Measurements from ENCODE around the gene ARMC6.
A peak's percentile ranks its signal among the peaks of the same experiment; 100 is the strongest.

Gene ARMC6

DNA sequence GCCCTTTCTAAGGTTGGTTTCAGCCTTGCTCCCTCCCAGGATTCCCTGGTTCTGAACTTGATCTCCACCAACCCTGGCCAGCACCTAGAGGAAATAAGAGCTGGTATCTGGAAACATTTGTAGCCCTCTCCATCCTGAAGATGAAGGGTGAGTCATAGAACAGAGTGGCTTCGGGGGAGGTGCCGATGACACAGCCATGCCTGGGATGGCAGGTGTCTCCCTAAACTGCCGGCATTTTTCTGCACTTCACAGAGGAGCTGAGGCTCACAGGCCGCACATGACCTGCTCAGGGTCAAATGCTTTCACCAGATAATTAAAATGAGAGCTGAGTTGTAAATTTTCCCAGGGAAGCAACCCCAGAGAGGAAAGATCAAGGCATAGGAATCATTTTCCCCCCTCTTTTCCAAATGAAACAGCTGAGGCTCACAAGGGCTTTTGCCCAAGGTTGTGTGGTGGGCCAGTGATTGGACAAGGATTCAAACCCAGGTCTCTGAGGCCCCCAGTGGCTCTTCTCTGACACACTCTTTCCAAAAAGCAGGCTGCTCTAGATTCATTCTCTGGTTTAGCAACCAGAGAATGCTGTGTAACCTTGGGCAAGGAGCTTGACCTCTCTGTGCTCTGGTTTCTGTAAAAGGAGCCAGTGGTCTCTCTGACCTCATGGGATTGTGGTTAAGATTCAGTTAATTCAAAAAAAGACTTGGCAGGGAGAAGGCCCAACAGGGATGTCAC, 29.2 kb downstream of the ARMC6 start:
- H2AFZ ChIP-seq (ENCODE audit: low read depth, low read length, severe bottlenecking): no peak overlapping the region

DNA sequence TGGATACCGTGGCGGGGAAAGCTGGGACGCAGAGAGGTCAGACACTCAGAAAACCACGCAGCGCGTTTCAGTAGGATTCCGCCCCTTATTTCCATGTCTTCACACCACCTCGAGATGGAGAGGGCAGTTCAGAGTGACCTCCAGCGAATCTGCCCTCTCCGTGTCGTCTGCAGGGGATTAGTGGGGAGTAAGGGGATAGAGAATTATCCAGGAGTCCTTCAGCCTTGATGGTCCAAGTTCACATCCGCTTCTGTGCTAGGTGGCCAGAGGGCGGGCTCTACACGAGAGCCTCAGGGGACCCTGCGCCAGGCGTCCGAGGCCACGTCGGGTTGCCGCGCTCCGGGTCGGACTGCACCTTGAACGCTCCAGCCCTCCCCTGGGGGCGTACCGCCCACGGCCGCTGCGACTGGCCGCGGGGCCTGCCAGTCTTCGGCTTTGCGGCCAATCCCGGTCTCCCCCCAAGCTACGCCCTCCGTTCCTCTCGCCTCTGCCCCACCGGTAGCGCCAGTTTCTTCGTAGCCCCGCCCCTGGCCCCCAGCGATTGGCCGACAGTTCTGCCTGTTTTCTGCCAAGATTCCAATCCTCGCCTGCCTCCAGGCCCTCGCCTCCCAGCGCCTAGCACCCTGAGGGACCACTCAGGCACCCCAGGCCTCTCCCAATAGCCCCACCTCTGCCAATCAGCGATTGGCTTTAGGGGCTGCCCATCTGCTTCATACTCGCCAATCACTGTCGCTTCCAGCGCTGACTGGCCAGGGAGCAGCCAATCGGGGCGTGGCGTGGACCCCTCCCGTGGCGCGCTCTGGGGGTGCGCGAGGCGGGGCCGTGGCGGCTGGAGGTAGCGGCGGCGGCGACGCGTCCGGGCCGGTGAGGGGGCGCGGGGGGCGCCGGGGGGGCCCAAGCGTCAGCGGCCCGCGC, 30.0 kb downstream of the ARMC6 start, which contains the start of gene SLC25A42:
Gene SLC25A42 (plus strand): TSS at position 812 of the 915 bp plus-strand sequence. CDS start 32,131 bp downstream, outside the sequence.
- Histone ChIP-seq H3K27me3 (ENCODE audit: low read length) (no peaks in the 10 kb centered on the region), H3K4me3 (ENCODE audit: insufficient read depth, low read length, poor library complexity, severe bottlenecking) (peak within 1 kb of the TSS; percentile 69), H3K79me2 (ENCODE audit: insufficient read depth, low read length) (peaks cover 14% of the 10 kb centered on the region), H3K9me2 (replicated peaks; ENCODE audit: insufficient read depth, low read length) (no peaks in the 10 kb centered on the region), H2AFZ (ENCODE audit: low read depth, low read length, severe bottlenecking) (peak within 1 kb of the TSS; percentile 22), H3K9ac (ENCODE audit: low read length) (peak within 1 kb of the TSS; percentile 70), H3K4me2 (ENCODE audit: low read depth, low read length, poor library complexity, severe bottlenecking) (peak within 1 kb of the TSS; percentile 88), H3K9me3 (ENCODE audit: insufficient read depth, low read length) (no peaks in the 10 kb centered on the region), H4K20me1 (ENCODE audit: low read depth, low read length) (no peaks in the 10 kb centered on the region), H3K27ac (ENCODE audit: low read depth, low read length) (peak within 1 kb of the TSS; percentile 68), H3F3A (ENCODE audit: insufficient read depth) (peaks cover 17% of the 10 kb centered on the region; the same call in 1 of the 2 replicates), H3K36me3 (ENCODE audit: low read length) (no peaks in the 10 kb centered on the region)
- TF ChIP-seq CTCF (IDR thresholded peaks at IDR 0.05; ENCODE audit: insufficient read depth, low read length, poor library complexity, severe bottlenecking) (no peak), EZH2phosphoT487 (conservative IDR thresholded peaks at IDR 0.05; ENCODE audit: low read length) (no peak)

More for the DNA sequence above, 29.2 kb downstream of the ARMC6 start:
- TF ChIP-seq EZH2phosphoT487 (conservative IDR thresholded peaks at IDR 0.05; ENCODE audit: low read length) (no peak), CTCF (IDR thresholded peaks at IDR 0.05; ENCODE audit: insufficient read depth, low read length, poor library complexity, severe bottlenecking) (no peak)
- no peaks in the 10 kb centered on the region for H3K9me3 ChIP-seq (ENCODE audit: insufficient read depth, low read length)
- H3K79me2 ChIP-seq (ENCODE audit: insufficient read depth, low read length): peaks cover 11% of the 10 kb centered on the region
- H3K9ac ChIP-seq (ENCODE audit: low read length): peak overlapping the region; percentile 70
- no peaks in the 10 kb centered on the region for H3K27me3 ChIP-seq (ENCODE audit: low read length)
- H3K36me3 ChIP-seq (ENCODE audit: low read length): no peaks in the 10 kb centered on the region
- H4K20me1 ChIP-seq (ENCODE audit: low read depth, low read length): no peaks in the 10 kb centered on the region
- peaks cover 17% of the 10 kb centered on the region; the same call in 1 of the 2 replicates for H3F3A ChIP-seq (ENCODE audit: insufficient read depth)
- H3K27ac ChIP-seq (ENCODE audit: low read depth, low read length): peak overlapping the region; percentile 68
- no peaks in the 10 kb centered on the region for H3K9me2 ChIP-seq (replicated peaks; ENCODE audit: insufficient read depth, low read length)
- peak overlapping the region; percentile 77 for H3K4me2 ChIP-seq (ENCODE audit: low read depth, low read length, poor library complexity, severe bottlenecking)
- peak overlapping the region; percentile 55 for H3K4me3 ChIP-seq (ENCODE audit: insufficient read depth, low read length, poor library complexity, severe bottlenecking)

DNA sequence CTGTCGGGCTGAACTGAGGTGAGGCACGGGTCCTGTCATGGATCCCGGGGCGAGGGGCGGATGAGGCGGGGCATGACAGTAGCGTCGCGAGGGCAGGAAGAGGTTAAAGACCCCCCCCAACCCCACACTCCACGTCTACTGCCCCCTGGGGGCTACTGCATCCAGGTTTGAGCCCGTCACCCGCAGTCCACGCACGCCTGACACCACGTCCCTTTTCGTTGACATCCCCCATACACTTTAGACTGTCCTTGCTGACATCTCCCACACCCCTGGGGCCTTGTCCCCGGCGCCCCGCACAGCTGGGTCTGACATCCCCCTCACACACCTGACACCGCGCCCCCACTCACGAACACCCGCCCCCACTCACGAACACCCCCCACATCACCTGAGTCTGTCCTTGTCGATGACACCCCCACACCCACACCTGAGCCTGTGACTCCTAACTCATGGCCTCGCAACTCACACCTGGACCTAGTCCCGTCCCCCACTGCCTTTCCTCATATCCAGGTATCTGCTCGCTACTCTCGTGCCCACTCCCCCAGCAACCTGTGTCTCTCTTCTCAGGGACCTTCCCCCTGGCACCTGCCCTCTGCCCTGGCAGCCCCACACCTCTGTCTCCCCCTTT, 30.8 kb downstream of the ARMC6 start:
- H3K27me3 ChIP-seq (ENCODE audit: low read length): no peaks in the 10 kb centered on the region
- peak overlapping the region; percentile 62 for H3K9ac ChIP-seq (ENCODE audit: low read length)
- no peaks in the 10 kb centered on the region for H3K9me3 ChIP-seq (ENCODE audit: insufficient read depth, low read length)
- peaks cover 17% of the 10 kb centered on the region; the same call in 1 of the 2 replicates for H3F3A ChIP-seq (ENCODE audit: insufficient read depth)
- H3K36me3 ChIP-seq (ENCODE audit: low read length): no peaks in the 10 kb centered on the region
- H3K9me2 ChIP-seq (replicated peaks; ENCODE audit: insufficient read depth, low read length): no peaks in the 10 kb centered on the region
- peaks cover 14% of the 10 kb centered on the region for H3K79me2 ChIP-seq (ENCODE audit: insufficient read depth, low read length)
- peak overlapping the region; percentile 88 for H3K4me2 ChIP-seq (ENCODE audit: low read depth, low read length, poor library complexity, severe bottlenecking)
- no peaks in the 10 kb centered on the region for H4K20me1 ChIP-seq (ENCODE audit: low read depth, low read length)
- H2AFZ ChIP-seq (ENCODE audit: low read depth, low read length, severe bottlenecking): peak overlapping the region; percentile 22
- peak overlapping the region; percentile 45 for H3K27ac ChIP-seq (ENCODE audit: low read depth, low read length)
- peak overlapping the region; percentile 69 for H3K4me3 ChIP-seq (ENCODE audit: insufficient read depth, low read length, poor library complexity, severe bottlenecking)
- TF ChIP-seq EZH2phosphoT487 (conservative IDR thresholded peaks at IDR 0.05; ENCODE audit: low read length) (no peak), CTCF (IDR thresholded peaks at IDR 0.05; ENCODE audit: insufficient read depth, low read length, poor library complexity, severe bottlenecking) (peak; percentile 31)

Data from SU-DHL-6 (cell line).